ENCODE results near the gene TEAD1.

DNA sequence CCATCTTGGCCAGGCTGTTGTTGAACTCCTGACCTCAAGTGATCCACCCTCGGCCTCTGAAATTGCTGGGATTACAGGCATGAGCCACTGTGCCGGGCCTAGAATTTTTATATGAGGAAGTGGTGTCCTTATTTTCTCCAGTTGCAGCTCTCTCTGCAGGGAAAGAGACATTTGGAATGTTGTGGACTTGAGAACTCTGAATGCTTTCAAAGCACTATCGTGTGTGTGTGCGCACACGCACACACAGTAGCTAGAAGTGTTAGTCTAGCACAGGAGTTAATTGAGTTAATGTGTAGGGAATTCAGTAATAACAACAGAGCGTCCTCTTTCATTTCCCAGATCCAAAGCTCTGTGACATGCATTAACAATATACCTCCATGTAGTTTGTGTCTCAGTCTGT, 170.9 kb downstream of the TEAD1 start:
- TF ChIP-seq, protein P1, sequence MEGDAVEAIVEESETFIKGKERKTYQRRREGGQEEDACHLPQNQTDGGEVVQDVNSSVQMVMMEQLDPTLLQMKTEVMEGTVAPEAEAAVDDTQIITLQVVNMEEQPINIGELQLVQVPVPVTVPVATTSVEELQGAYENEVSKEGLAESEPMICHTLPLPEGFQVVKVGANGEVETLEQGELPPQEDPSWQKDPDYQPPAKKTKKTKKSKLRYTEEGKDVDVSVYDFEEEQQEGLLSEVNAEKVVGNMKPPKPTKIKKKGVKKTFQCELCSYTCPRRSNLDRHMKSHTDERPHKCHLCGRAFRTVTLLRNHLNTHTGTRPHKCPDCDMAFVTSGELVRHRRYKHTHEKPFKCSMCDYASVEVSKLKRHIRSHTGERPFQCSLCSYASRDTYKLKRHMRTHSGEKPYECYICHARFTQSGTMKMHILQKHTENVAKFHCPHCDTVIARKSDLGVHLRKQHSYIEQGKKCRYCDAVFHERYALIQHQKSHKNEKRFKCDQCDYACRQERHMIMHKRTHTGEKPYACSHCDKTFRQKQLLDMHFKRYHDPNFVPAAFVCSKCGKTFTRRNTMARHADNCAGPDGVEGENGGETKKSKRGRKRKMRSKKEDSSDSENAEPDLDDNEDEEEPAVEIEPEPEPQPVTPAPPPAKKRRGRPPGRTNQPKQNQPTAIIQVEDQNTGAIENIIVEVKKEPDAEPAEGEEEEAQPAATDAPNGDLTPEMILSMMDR (IDR thresholded peaks at IDR 0.05): no peak
- TF ChIP-seq POLR2A (IDR thresholded peaks at IDR 0.05): no peak
